ENCODE data around the gene TBXAS1.
"Not testable (repeated sequence)": the region's sequence is repeated elsewhere in the genome, so short reads cannot be mapped to it uniquely, and the experiment has no call there.

TBXAS1 gene

DNA sequence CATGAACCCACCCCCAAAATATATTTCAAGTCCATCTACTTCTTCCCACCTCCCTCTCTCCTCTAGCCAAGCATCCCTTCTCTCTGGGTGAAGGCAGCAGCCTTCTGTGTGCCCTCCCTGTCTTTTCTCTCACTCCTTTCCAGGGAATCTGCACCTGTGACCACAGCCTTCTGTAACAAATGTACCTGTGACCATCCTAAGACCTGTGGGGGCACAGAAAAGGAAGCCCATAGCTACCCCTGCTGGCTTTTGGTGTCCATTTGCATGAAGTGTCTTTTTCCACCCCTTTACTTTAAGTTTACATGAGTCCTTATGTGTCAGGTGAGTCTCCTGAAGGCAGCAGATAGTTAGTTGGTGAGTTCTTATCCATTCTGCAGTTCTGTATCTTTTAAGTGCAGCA lies 2.0 kb upstream of the TBXAS1 start:
- DNase-seq, result no peak

- no peak for DNase-seq
These were observed 618 bp upstream of the TBXAS1 start for GRCh38 chr7:139828446-139828845.

DNA sequence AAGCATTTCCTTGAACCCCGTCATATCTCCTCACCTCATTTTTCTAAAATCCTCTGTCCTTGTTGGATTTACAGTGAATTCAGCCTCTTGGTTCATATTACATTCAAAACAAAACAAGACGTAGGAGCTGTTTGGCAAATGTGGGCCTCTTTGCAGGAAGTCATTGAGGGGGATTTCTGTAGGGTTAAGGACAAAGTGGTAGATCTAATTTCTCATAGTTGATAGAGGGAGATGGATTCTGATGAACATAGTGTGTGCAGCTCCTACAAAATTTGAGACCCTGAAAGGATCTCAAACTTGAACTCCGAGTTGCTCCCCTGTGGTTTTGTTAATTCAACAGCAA lies 682 bp downstream of the TBXAS1 start:
- no peak for DNase-seq

DNA sequence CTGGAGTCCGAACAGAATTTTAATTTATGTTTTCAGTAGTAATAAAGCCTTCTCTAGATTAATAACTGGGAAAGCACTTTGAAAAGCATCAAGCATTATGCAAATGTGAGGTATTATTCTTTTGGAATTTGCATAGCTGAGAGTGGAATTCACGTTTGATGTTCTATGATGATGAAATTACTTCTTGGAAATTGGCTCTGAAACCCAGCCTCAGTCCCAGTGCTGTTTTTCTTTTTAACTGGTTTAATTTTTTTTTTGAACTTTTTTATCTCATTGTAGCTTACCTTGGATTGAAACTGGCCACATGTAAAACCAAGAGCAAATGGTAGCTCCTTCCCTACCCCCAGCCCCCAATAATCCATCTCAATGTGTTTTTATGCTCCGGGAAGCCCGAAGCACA lies 1.2 kb downstream of the TBXAS1 start:
- no peak for DNase-seq

DNA sequence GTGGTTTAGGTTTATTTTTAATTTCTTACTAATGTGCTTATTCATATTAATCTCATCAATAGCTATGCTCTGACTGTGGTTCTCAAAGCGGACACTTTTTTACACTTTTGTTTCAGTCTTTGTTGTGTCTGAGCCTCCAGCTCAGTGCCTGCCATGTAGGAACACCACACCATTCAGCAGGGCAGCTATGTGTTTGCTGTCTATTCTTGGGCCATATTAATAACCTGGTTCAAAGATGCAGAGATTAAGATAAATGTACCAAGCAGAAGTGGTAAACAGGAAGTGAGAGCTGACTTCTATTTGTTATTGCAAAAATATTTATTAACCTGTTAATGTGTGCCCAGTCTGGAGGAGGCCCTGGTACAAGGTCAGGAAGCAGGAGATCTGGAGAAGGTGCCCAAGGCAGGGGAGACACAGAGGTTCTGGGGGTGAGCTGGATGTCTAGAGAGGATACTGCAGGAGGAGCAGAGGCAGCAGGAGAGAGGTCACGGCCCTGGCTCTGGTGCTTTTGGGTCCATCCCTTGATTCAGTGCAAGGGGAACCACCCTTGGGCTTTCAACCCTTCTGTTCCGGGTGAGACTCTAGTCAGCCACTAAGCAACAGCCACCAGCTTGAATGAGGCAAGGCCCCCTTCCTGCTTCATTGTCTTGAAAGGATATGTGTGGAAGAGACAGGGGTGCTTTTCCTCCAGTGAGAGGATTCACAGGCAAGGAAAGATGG lies 1.9 kb downstream of the TBXAS1 start:
- DNase-seq, result no peak

DNA sequence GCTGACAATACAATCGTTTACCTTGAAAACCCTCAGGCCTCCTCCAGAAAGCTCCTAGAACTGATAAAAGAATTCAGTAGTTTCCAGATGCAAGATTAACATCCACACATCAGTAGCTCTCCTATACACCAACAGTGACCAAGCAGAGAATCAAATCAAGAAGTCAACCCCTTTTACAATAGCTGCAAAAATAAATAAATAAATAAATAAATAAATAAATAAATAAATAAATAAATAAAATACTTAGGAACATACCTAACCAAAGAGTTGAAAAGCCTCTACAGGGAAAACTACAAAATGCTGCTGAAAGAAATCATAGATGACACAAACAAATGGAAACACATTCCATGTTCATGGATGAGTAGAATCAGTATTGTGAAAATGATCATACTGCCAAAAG lies 6.8 kb downstream of the TBXAS1 start:
- not testable (repeated sequence) for DNase-seq

DNA sequence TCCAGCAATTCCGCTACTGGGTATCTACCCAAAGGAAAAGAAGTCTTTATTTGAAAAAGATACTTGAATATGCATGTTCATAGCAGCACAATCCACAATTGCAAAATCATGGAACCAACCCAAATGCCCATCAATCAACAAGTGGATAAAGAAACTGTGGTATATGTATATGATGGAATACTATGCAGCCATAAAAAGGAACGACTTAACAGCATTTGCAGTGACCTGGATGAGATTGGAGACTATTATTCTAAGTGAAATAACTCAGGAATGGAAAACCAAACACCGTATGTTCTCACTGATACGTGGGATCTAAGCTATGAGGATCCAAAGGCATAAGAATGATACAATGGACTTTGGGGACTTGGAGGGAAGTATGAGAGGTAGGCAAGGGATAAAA lies 8.2 kb downstream of the TBXAS1 start:
- DNase-seq, result not testable (repeated sequence)

DNA sequence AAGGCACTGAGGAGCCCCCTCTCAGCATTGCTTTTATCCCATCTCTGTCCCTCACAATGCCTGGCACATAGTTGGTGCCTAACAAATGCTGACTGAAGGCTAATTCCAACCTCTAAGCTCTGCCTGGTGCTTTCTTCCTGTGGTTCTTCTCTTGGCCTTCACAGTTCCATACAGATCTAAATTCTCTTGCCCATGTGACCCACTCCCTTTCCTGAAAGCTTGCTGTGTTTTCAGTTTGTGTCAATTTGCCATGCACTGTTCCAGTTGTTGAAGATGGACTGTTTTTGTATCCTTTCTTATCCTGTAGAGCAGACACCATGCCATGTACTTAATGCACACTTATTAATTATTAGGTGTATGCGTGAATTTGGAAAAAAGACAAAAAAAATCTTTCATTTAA lies 9.2 kb downstream of the TBXAS1 start:
- no peak for DNase-seq

DNA sequence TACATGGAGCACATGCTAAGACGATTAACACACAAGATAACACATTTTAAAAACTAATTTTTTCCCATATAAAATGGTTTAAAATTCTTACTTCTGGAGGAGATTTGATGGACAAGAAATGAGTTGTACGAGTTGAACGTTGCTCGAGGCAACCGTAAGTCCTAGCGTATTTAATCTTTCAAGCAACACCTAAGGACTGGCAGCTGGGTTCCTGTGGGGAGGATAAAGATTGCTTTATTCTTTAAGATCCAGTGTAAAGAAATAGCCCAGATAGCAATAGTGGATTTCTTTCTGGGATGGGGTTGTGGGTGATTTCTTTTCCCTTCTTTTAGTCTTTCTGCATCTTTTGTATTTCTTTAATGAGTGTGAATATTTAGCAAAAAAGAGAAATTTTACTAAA lies 9.8 kb downstream of the TBXAS1 start:
- no peak for DNase-seq

- DNase-seq, result no peak
These were observed 11.7 kb downstream of the TBXAS1 start for GRCh38 chr7:139840776-139841175.

- no peak for DNase-seq
These were observed 13.5 kb downstream of the TBXAS1 start for GRCh38 chr7:139842401-139843210.

DNA sequence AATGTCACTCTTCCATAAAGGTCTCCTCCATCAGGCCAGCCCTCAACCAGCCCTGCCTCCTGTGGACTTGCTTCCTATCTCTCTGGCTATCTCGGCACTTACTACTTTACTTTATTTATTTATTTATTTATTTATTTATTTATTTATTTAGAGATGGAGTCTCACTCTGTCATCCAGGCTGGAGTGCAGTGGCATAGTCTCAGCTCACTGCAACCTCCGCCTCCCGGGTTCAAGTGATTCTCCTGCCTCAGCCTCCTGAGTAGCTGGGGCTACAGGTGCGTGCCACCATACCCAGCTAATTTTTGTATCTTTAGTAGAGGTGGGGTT lies 14.1 kb downstream of the TBXAS1 start:
- not testable (repeated sequence) for DNase-seq

DNA sequence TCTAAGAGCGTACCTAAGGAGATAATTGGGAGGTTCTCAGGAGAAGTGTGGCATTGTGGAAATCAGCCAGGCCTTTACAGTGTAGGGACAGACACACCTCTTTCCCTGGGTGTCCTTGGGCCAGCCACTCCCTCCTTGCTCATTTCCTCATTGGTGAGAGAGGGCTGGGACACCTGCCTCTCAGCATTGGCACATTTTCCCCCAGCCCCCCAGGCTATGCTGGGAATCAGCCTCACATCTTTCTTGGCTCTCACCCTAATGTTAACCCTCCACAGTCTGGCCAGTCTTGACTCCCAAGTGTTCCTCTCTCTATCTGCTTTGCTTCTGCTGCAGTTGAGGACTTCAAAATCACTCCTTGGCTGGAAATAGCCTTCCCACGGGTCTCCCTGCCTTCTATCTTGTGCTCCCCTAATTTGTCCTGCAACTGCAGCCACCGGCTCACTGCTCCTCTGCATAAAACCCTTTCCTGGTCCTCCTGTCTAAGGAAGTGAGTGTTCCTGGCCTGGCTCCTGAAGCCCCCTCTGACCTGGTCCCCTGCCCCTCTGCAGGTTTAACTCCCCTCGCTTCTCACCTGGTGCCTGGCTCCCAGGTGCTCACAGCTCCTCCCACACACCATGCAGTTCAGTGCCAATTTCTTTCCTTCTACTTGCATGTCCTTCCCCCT lies 15.8 kb downstream of the TBXAS1 start:
- DNase-seq, result no peak

DNA sequence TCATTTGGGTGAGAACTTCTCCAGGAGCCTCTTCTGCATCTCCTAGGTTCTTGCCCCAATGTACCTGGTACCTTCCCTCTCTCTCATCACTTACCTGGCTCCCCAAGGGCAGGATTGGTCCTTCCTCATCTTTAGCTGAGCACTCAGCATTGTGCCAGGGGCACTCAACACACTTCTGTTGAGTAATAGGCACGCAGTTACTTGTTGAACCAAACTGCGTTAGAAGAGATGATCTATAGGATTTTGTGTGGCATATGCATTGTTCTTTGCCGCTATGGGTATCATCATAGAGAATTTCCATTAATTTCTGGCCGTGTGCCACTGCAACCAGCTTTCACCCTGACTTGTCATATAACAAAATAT lies 16.4 kb downstream of the TBXAS1 start:
- no peak for DNase-seq

DNA sequence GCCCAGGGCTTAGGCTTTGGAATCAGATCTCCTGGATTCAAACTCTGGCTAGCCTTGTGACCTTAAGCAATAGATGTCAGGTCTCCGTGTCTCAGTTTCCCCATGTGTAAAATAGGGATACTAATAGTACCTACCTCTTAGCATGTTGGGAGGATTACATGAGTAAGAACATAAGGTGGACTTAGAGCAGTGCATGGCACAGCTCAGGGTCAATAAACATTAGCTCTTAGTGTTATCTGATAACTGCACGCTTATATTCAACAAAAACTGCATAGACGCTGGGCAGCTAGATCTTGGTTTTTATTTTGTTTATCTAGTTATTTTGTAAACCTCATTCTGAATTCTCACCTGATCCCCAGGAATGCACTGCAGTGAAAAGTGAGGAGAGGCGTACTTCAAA lies 17.2 kb downstream of the TBXAS1 start:
- DNase-seq, result no peak

DNA sequence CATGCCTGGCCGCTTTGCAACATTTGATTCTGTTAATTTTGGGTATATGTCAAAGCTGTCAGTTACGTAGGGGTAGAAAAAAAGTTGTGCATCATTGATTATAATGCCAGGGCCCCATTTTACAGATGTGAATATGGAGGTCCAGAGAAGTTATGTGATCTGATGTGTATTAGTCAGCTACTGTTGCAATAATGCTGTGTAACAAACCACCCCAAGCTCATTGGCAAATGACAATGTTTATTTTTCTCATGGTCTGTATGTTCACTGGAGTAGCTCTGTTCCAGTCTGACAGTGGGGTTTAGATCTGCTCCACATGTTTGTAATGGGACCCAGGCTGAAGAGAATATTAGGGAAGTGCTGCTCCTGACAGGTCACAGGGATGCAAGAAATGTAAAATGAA lies 19.2 kb downstream of the TBXAS1 start:
- no peak for DNase-seq

DNA sequence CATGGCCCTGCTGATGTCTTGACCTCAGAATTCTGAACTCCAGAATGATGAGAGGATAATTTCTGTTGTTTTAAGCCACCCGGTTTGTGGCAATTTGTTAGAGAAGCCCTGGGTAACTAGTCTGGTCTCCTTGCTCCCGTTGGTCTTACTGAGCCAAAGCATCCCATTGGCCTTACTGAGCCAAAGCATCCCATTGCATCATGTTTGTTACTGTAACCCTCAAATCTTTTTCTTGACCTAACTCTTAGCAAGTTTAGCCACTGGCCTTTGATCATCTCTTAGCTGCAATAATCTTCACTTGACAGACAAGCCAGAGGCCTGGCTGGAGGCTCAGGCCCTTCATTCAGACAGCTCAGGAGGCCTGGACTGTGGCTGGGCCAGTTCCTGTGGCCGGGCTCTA lies 21.8 kb downstream of the TBXAS1 start:
- no peak for DNase-seq

DNA sequence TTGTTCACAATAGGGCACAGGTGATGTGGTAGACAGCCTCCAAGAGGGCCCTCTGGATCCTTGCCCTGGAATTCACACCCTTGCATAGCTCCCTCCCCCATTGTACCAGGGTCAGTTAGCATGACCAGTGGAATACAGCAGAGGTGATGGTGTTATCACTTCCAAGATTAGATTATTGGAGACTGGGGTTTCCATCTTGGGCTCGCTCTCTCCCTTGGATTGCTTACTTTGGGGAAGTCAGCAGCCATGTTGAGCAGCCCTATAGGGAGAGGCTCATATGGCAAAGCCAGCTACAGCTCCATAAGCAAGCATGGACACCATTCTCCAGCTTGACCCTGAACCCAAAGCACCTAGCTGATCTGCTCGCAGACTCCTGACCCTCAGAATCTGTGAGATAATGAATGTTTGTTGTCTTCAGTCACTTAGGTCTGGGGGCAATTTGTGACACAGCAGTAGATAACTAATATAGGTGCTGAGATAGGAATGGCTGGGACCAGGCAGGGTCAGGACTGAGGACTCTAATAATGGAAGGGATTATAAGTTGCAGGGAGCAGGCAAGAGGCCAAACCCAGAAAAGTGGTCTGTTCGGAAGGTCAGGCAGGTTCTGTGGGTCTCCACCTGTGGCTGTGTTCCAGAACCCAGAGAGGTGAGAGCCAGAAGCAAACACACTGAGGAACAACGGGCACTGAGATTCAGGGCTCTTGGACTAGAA lies 22.9 kb downstream of the TBXAS1 start:
- DNase-seq, result no peak

GRCh38 chr7:139852482-139852845 lies 23.4 kb downstream of the TBXAS1 start:
- DNase-seq, result no peak

DNA sequence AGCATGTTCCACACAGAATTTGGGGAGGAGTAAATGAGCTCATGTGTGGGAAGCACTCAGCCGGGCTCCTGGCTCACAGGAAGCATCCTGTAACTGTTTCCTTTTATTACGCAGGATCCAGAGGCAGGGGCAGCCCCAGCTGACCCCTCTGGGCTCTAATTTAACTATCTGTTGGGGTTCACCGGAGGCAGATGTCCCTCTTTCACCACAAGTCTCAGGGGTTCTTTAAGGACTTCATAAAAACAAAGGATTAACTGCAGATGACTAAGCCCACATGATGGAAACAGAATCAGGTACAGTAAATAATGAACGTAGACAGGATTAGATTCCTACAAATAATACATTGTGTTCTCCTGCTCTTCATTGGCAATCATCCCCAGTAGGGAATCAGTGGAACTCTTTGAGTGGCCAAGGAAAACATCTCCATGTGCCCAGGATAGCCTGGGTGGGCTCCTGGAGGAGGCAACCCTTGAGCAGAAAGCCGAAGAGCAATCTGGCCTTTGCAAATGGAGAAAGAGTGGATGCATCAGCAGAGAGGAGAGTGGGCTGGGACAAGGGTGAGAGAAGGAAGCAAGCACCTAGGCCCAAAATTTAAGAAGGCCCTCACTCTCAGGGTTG lies 24.6 kb downstream of the TBXAS1 start:
- no peak for DNase-seq

DNA sequence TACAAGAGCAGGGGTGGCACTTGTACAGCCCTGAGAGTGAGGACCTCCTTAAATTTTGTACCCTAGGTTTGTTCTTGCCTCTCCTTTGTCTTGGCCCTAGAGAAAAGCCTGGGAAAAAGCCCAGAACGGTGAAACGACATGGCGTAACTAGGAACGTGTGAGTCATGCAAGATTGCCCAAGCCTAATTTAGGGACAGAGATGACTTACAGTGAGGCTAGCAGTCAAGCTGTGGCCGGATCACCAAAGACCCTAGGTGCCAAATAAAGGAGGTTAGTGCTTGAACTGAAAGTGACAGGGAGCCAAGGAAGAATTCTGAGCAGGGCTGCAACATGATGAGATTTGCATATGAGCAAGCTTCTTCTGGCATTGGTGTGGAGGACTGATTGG lies 25.1 kb downstream of the TBXAS1 start:
- no peak for DNase-seq

- DNase-seq, result no peak
These were observed 25.9 kb downstream of the TBXAS1 start for GRCh38 chr7:139854803-139855497.

All from NCI-H2081 treated with DMSO at 0.1 percent for 48 hours (cell line).